Measurements from ENCODE around the gene LILRA5.
"Not testable (repeated sequence)": the region's sequence is repeated elsewhere in the genome, so short reads cannot be mapped to it uniquely, and the experiment has no call there.

The LILRA5 gene

GRCh38 chr19:54333586-54334298 is 20.8 kb upstream of the LILRA5 start:
- no peak for DNase-seq (ENCODE audit: low spot score)

DNA sequence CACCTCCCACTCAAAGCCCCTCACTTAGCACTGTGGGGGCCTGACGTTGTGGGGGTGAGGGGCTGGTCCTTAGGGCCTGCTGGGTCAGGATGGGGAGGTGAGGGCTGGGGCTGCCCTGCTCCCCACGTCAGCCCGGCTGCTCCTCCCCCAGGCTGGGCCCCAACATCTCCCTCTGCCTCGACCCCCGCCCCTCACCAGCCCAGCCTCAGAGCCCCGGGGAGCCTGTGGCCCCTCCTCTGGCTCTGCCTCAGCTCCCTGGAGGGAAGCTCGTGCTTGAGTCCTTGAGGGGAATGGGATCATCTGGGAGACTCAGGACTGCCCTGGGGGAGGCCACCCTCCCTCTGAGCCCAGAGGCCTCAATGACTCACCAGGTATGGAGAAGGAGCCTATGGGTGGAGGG is 19.2 kb upstream of the LILRA5 start:
- DNase-seq (ENCODE audit: low spot score), result no peak

GRCh38 chr19:54331626-54332025 is 18.7 kb upstream of the LILRA5 start:
- DNase-seq (ENCODE audit: low spot score), result no peak

DNA sequence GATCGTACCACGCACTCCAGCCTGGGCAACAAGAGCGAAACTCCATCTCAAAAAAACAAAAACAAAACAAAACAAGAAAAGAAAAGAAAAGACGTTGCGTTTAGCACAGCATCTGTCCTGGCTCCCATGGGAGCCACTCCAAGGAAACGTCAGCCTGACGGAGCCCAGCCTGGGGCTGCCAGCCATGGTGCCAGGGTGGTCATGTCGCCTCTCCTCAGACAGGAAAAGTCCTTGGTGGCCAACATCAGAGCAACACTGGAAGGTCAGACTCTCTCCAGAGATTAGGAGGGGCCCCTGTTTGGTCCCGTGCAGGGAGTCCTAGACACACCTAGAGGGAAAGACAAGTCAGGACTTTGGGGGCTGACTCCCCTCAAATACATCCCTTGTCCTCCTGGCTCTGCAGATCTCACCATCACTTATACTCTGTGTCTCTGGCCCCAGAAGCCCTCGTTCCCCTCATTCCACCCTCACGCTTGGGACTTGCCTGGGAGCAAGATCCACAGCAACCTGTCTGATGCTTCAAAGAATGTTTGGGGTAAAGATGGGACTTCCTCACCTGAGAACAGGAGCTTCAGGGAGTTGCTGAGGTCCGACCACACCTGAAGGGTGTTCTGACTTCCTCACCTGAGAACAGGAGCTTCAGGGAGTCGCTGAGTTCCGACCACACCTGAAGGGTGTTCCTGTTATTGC is 16.7 kb upstream of the LILRA5 start:
- no peak for DNase-seq (ENCODE audit: low spot score)

DNA sequence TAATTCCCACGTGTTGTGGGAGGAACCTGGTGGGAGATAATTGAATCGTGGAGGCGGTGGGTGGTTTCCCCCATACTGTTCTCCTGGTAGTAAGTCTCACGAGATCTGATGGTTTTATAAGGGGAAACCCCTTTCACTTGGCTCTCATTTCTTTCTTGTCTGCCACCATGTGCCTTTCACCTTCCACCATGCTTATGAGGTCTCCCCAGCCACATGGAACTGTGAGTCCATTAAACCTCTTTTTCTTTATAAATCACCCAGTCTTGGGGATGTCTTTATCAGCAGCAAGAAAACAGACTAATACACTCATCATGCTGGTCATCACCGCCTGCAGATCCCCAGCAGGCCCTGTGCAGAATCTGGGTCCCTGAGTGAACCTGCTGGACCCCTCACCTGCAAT is 15.8 kb upstream of the LILRA5 start:
- not testable (repeated sequence) for DNase-seq (ENCODE audit: low spot score)

DNA sequence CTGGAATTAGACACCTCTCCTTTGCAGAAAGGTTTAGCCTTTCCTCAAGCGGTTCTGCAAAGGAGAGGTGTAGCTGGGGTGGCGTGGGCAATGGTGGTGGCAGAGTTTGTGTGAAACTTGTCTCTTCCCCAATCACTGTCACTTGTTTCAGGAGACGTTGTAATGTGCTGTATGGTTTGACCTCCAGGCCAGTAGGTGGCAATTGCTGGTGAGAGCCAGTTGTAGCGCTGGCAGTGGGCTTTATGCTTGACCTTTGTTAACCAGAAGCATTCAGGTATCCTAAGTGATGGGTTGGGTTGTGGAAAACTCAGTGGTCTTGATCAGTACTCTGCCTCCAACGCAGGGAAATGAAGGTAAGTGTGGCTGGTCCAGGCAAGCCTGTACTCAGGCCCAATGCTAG is 12.7 kb upstream of the LILRA5 start:
- no peak for DNase-seq (ENCODE audit: low spot score)

DNA sequence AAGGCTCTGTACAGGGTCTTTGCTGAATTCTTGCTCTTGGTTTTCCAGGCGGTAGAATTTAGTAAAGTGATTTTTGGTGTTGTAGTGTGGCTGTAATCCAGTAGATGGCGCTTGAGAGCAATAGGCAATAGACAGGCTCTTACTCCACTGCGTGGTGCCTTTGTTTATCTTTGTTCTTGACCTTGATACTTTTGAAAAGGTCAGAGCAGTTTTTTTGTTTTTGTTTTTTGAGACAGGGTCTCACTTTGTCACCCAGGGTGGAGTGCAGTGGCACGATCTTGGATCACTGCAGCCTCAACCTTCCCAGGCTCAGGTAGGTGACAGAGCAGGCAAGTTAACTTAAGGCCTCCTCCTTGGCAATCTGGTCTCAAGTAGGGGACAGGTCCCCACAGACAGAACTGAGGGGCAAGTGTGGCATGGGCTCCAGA is 12.2 kb upstream of the LILRA5 start:
- peak; percentile 45 for DNase-seq (ENCODE audit: low spot score)

- DNase-seq (ENCODE audit: low spot score), result no peak
These were observed 11.1 kb upstream of the LILRA5 start for GRCh38 chr19:54324071-54324470.

- DNase-seq (ENCODE audit: low spot score), result not testable (repeated sequence)
These were observed 10.0 kb upstream of the LILRA5 start for GRCh38 chr19:54322934-54323333.

- not testable (repeated sequence) for DNase-seq (ENCODE audit: low spot score)
These were observed 9.3 kb upstream of the LILRA5 start for GRCh38 chr19:54322295-54322694.

DNA sequence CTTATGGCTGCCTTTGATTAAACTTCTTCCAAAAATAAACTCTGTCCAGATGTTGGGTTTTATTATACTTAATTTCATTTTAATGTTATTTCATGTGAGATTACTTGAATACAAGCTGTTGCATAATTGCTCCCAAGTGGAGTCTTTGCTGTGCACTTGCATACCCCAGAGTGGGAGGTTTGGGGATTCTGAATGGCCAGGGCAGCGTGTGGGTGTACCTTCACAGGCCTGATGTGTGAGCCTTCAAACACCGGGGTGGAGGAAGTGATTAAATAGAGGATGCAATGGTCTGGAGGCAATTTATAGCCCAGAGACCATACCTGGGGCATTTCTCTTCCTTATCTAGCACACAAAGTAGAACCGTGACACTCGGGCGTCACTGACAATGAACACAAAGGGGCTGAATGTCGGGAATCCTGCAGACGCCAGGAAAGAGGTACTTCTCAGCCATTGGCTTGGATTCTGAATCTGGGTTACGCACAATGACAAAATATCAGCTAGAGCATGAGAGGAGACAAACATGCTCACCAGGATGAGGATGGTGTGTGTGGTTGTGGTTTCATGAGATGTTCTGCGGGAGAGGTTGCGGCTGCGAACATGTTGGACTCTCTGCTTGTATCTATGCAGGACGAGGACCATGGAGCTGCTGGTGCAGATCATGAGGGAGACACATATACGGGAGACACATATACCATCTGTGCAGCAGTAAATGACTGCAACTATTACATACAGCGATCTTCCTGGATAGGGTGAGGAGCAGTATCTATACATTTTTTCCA is 7.1 kb upstream of the LILRA5 start:
- no peak for DNase-seq (ENCODE audit: low spot score)

DNA sequence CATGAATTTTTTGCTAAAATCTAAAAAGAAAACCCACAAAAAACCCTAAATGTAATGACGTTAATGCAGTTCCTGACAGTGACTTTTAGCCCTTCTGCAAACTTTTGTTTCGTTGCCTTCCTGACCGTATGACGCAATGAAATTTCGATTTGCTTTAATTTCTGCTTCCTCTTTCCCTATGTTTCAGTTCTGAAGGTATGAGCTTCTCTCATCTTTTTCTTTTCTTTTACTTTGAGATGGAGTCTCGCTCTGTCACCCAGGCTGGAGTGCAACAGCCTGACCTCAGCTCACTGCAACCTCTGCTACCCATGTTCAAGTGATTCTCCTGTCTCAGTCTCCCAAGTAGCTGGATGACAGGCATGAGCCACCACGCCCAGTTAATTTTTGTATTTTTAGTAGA is 6.1 kb upstream of the LILRA5 start:
- DNase-seq (ENCODE audit: low spot score), result no peak

DNA sequence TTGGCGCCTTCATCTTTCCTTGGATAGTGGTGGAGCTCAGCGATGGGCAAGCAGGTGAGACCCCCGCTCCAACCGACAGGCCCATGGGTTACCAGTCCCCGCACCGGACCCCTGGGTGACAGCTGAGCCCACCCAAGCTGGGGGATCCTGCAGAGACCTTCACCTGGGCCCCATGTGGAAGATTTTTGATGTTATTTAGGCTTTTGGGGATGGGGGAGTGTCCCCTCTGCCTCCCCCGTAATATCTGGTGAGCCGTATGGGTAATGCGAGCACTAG is 4.9 kb upstream of the LILRA5 start:
- DNase-seq (ENCODE audit: low spot score), result no peak

GRCh38 chr19:54317108-54317964 is 4.4 kb upstream of the LILRA5 start:
- DNase-seq (ENCODE audit: low spot score), result no peak

GRCh38 chr19:54316746-54317107 is 3.8 kb upstream of the LILRA5 start:
- DNase-seq (ENCODE audit: low spot score), result no peak

GRCh38 chr19:54315956-54316355 is 3.0 kb upstream of the LILRA5 start:
- DNase-seq (ENCODE audit: low spot score), result no peak

GRCh38 chr19:54312011-54312410 is 955 bp downstream of the LILRA5 start:
- DNase-seq (ENCODE audit: low spot score), result no peak

- no peak for DNase-seq (ENCODE audit: low spot score)
These were observed 1.5 kb downstream of the LILRA5 start for GRCh38 chr19:54311486-54311885.

GRCh38 chr19:54310543-54310942 is 2.4 kb downstream of the LILRA5 start:
- no peak for DNase-seq (ENCODE audit: low spot score)

GRCh38 chr19:54309811-54310210 is 3.2 kb downstream of the LILRA5 start:
- DNase-seq (ENCODE audit: low spot score), result no peak

GRCh38 chr19:54307389-54308020 is 5.5 kb downstream of the LILRA5 start:
- no peak for DNase-seq (ENCODE audit: low spot score)

GRCh38 chr19:54305141-54305540 is 7.8 kb downstream of the LILRA5 start:
- DNase-seq (ENCODE audit: low spot score), result no peak

Measured in RKO (cell line).